Raji (cell line): ENCODE results near the gene ADAD1.

Source experiments
- POLR2A ChIP-seq: IDR thresholded peaks from 2 replicates; pipeline ENCODE4 v1.6.1; 2011; ENCODE audit warnings: low read depth, low read length, control low read depth; ENCODE audit not compliant: insufficient read depth

The ADAD1 gene

DNA sequence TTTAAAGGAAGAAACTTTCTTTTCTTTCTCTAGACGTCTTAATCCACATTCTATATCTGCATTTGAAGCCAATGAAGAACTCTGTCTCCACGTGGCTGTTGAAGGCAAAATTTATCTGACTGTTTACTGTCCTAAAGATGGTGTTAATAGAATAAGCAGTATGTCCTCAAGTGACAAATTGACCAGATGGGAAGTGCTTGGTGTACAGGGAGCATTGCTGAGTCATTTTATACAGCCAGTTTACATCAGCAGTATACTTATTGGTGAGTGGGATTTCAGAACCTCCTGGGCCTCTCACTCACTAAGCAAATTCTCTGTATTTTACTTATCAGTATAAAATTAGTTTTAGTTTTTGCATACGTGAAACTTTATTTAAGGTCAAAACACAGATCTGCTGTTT lies 33.7 kb downstream of the ADAD1 start:
- no peak for TF ChIP-seq POLR2A

- TF ChIP-seq POLR2A: no peak
These were observed 44.4 kb downstream of the ADAD1 start for GRCh38 chr4:122423246-122423645.

GRCh38 chr4:122431351-122431750 lies 52.5 kb downstream of the ADAD1 start:
- TF ChIP-seq POLR2A: no peak

DNA sequence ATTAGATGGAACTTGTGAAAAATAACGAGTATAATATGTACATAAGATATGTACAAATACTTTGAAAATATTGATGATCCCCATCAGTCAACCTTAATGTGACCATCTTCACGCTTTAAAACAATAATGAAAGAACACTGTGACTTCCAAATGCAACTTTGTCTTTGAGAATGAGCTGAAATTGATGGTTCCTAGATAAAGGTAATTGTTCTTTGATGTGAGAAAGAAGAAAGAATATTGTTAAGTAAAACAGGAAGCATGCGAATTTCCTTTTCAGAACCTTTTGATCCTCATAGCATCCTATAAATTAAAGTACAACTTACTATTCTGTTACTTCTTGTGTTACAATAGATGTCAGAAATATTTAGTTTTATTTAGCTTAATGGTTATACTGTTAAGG lies 55.5 kb downstream of the ADAD1 start:
- TF ChIP-seq POLR2A: no peak

DNA sequence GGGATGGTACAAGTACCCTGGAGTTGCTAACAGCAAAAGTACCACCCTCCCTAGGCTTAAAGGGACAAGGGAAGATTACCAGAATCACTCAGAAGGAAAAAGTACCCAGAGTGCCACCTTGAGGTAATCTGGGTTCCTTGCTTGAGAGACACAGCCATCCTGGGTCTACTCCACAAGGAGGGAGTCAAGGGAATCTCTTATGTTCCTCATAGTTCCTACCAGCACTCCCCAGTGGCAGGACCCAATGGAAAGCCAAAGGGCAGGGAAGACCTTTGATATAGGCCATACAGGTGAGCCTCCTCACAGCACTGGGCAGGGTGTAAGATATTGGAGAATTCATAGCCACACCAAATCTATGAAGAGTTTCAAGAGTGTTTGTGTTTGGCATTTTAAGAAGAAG lies 72.0 kb downstream of the ADAD1 start:
- no peak for TF ChIP-seq POLR2A

DNA sequence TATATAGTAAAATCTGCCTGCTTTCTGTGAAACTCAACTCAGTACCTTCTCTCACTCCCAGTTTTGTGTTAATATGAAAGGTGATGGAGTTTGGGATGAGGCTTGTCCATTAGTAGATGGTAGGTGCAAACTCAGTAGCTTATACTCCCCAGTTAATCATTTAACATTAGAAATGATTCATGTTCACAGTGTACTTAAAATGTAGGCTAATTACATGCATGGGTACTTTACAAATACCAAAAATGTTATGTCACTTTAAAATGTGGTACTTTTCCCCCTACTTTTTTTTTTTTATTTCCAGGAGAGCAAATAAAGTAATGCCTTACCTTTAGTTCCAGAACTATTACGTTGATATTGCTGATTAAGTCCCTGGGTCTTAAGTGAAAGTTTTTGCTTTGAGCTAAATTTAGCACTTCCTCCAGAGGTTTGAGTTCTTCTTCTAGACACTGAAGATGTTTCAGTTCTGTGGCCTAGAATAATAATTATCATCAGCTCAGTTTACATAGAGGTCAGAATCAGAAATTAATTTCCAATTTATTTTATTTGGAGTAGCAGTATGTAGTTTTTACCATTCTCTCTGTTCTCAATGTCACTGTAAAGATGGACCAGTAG lies 74.7 kb downstream of the ADAD1 start:
- no peak for TF ChIP-seq POLR2A

DNA sequence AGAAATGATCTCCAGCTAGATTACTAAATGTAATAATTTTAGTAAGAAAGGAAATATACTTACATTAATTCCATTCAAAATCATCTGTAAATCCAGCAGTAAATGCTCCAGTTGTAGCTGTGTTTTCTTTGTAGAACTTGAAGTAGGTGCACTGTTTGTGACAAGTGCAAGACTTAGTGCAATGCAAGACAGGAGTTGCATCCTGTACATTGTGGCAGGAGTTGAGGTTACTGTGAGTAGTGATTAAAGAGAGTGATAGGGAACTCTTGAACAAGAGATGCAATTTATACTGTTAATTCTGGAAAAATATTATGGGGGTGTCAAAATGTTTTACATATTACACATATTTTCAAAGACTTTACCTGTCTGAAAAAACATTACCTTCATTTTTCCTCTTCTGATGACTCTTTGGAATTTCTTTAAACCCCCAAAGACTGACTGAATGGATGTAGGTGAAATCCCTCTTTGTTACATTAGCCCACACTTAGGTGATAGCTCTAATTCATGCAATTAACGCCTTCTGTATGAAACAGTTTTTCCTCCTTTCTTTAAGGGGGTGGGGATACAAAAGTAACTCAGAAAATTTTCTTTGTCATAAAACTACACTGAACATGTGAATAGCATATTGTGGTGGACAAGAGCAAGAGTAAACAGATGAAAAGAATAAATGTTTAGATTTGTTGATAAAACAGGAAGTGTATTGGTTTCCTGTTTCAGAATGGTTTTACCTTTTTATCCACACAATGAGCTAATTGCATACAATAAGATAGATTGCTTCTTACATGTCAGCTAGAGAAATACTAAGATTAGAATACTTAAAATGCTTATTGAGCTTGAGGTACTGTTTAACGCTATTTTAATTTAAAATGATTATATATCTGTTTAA lies 77.7 kb downstream of the ADAD1 start, which contains the start of gene IL2:
Gene IL2, minus strand, starts transcription at position 495 of the 886 bp plus-strand sequence. Its CDS starts 285 bp downstream, at position 210.
- no peak for TF ChIP-seq POLR2A

DNA sequence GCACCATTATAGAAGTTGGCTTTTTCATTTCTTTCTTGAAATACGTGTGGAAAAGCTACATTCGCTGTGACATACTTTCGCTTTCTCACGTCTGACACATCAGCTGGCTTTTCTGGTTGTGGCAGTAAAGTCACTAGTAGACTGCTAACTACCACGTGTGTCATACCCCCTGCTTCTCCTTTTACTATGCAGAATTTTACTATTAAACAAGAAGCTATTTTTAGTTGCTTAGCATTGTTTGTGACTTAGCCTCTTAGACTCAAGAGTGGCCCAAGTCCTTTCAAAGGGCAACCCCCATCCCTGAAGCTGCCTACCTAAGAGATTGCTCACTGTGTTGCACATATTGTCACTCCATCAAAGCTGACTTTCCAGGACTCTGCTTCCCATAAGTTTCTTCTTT lies 79.8 kb downstream of the ADAD1 start:
- no peak for TF ChIP-seq POLR2A

GRCh38 chr4:122469457-122469856 lies 90.6 kb downstream of the ADAD1 start:
- no peak for TF ChIP-seq POLR2A

DNA sequence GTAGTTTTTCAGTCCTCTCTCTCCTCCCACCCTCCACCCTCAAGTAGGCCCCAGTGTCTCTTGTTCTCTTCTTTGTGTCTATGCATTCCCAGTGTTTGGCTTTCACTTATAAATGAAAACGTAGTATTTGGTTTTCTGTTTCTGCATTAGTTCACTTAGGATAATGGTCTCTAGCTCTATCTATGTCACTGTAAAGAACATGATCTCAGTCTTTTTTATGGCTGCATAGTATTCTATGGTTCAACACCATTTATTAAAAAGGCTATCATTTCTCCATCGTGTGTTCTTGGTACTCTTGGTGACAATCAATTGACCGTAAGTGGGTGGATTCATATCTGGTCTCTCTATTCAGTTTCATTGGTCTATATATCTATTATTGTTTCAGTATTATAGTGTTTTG lies 96.4 kb downstream of the ADAD1 start:
- no peak for TF ChIP-seq POLR2A

DNA sequence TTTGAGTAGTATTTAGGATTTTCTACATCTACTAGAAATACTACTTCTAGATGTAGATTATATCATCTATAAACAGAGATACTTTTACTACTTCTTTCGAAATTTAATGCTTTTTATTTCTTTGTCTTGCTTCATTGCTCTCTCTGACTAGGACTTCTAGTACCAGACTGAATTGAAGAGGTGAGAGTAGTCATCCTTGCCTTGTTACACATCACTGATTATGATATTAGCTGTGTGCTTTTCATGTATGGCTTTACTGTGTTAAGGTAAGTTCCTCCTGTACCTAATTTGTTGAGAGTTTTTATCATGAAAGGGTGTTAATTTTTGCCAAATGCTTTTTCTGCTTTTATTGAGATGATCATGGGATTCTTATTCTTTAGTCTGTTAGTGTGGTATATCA lies 97.3 kb downstream of the ADAD1 start:
- no peak for TF ChIP-seq POLR2A

GRCh38 chr4:122476745-122477144 lies 97.9 kb downstream of the ADAD1 start:
- TF ChIP-seq POLR2A: no peak
